ENCODE results near the gene CRY1.
"Not testable (repeated sequence)": the region's sequence is repeated elsewhere in the genome, so short reads cannot be mapped to it uniquely, and the experiment has no call there.

CRY1 gene

GRCh38 chr12:107064243-107064642 is 29.1 kb downstream of the CRY1 start:
- DNase-seq (ENCODE audit: low read depth), result no peak

DNA sequence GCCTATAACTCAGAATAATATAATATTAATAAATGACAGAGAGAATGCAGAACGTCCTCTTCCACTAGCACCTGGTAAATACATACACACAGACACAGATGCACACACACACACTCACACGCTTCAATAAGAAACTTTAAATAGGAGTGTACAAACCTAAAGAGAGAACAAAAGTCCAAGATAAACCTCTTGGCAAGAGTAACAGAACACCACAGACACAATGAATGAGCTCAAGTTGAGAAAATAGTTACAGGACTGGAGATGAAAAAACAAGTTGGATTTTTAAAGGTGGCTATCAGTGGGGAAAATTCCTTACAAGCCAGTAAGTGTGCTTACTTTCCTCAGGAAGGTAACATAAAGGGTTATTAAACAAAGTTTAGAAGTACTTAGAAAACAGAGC is 35.2 kb downstream of the CRY1 start:
- no peak for DNase-seq (ENCODE audit: low read depth)

- no peak for DNase-seq (ENCODE audit: low read depth)
Observed at GRCh38 chr12:107057071-107057834, 36.1 kb downstream of the CRY1 start.

GRCh38 chr12:107053709-107054108 is 39.6 kb downstream of the CRY1 start:
- no peak for DNase-seq (ENCODE audit: low read depth)

DNA sequence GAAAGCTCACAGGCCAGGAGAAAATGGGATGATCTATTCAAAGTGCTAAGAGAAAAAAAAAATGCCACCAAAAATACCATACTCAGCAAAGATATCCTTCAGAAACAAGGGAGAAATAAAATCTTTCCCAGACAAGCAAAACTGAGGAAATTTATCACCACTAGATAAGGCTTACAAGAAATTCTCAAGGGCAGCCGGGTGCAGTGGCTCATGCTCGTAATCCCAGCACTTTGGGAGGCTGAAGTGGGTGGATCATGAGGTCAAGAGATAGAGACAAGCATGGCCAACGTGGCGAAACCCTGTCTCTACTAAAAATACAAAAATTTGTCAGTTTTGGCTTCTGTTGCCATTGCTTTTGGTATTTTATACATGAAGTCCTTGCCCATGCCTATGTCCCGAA is 48.2 kb downstream of the CRY1 start:
- DNase-seq (ENCODE audit: low read depth), result no peak

DNA sequence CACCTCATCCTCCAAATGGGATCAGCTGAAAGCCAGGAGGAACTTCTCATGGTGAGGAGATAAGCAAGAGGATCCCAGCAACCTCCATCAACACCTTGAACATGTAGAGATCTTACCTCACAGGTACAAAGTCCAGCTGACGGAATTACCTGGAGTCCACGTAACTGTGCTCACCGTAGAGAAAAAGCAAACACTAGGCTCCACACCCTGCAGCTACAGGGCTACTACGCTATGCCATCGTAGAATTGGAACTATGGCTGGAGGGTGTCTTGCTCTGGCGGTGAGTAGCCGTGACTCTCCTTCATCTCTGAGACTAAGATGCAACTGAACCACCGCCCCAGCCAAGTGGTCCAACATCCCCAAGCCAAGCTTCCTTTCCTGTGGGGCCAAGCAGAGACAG is 50.5 kb downstream of the CRY1 start:
- no peak for DNase-seq (ENCODE audit: low read depth)

- no peak for DNase-seq (ENCODE audit: low read depth)
Observed at GRCh38 chr12:107035733-107036132, 57.6 kb downstream of the CRY1 start.

DNA sequence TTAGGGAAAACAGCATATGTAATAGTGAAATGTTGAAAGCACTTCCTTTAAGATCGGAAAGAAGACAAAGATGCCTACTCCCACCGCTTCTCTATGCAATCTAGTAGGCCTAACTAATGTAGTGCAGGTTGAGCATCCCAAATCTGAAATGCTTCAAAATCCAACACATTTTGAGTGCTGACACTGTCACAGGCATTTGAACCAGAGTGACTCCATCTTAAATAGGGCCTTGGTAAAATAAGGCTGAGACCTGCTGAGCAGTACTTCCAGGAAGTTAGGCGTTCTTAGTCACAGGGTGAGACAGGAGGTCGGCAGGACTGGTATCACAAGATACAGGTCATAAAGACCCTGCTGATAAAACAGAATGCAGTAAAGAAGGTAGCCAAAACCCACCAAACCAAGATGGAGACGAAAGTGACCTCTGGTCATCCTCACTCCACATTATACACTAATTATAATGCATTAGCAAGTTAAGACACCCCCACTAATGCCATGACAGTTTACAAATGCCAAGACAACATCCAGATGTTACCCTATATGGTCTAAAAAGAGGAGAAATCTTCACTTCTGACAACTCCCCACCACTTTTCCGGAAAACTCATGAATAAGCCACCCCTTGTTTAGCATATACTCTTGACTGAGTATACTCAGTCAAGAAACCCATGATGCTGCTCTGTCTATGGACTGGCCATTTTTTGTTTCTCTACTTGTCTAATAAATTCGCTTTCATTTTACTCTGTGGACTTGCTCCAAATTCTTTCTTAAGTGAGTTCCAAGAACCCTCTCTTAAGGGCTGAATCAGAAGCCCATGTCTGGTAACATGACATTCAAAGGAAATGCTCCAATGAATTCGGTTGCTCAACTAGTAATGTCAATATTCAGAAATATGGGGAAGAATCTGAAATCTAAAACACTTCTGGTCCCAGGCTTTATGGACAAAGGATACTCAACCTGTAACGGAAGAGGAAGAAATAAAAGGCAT is 59.3 kb downstream of the CRY1 start:
- no peak for DNase-seq (ENCODE audit: low read depth)

DNA sequence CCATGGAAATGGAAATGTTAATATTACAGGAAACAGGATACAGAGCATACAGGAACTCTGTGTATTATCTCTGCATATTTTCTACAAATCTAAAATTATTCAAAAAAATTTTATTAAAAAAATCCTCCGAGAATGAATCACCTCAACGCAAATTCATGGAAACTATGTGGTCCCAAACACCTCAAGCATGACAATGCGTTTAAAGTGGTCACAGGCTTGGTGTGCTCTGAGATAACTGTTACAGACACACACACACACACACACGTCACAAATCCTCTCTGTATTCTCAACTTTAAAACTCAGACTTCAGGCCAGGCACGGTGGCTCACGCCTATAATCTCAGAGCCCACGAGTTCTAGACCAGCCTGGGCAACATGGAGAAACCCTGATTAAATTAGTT is 61.1 kb downstream of the CRY1 start:
- DNase-seq (ENCODE audit: low read depth), result no peak

- no peak for DNase-seq (ENCODE audit: low read depth)
Observed at GRCh38 chr12:107031061-107031460, 62.3 kb downstream of the CRY1 start.

GRCh38 chr12:107029081-107029480 is 64.3 kb downstream of the CRY1 start:
- DNase-seq (ENCODE audit: low read depth), result no peak

GRCh38 chr12:107027636-107028053 is 65.7 kb downstream of the CRY1 start:
- no peak for DNase-seq (ENCODE audit: low read depth)

DNA sequence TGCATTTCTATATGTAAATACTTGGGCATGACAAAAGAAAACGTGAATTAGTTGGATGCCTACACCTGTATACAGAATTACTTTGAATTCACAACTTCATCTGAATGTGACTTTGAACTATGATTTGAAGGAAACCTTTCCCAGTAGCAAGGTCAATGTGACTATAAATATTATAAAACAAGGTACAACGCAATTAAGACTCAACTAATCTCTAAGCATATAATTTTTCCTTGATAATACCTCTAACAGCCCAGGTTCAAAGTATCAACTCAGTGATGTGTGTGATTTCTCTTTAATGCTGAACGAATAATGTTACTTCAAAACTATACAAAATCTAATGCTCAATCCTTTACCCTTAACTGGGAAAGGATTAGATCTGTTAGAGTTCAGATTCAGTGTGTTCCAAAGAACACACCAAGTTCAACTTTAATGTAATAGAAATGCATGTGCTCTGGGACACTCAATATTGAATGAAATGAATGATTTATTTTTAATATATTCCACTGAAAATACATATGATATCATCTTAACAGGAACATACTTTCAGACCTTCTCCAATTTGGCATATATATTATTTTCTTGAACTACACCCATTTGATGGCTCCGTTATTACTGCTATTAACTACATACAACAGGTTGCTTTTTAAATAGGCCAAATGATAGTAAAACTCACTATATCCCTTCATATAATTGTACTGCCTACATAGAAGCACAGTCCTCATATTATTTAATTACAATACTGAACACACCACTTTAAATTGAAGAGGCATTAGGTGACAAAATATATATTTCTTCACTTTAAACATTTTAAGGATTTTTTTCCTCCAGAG is 66.3 kb downstream of the CRY1 start:
- no peak for DNase-seq (ENCODE audit: low read depth)

GRCh38 chr12:107026356-107026755 is 67.0 kb downstream of the CRY1 start:
- not testable (repeated sequence) for DNase-seq (ENCODE audit: low read depth)

GRCh38 chr12:107025671-107026070 is 67.7 kb downstream of the CRY1 start:
- no peak for DNase-seq (ENCODE audit: low read depth)

DNA sequence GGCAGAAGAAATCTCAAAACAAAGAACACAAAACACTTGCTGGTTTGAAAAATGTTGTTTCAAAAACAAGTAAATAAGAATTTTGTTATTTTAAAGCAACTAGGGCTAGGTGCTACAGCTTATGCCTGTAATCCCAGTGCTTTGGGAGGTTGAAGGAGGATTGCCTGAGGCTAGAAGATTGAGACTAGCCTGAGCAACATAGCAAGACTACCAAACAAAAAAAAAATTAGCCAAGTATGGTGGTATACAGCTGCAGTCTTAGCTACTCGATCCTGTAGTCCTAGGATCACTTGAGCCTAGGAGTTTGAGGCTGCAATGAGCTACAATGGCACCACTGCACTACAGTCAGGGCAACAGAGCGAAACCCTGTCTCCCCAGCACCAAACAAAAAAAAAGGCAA is 73.8 kb downstream of the CRY1 start:
- no peak for DNase-seq (ENCODE audit: low read depth)

- DNase-seq (ENCODE audit: low read depth), result no peak
Observed at GRCh38 chr12:107017042-107017441, 76.3 kb downstream of the CRY1 start.

DNA sequence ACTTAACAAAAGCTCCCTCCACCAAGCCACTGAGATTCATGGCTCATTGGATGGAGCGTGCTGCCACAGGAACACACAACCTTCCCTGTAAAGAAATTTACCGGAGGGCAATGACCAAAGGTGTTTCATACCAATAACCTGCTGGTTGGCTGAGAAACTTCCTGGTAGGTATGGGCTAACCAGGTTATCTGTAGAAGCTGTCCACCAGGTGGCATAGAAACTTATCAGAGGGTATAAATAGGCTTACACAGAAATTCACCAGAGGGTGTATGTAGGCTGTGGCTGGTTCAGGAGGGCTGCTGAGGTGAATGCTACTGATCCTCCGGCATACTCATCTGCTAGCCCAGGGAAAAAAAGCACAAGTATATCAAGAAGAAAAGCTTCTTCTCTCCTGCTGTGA is 79.3 kb downstream of the CRY1 start:
- no peak for DNase-seq (ENCODE audit: low read depth)

GRCh38 chr12:107012736-107013425 is 80.5 kb downstream of the CRY1 start:
- DNase-seq (ENCODE audit: low read depth), result no peak

DNA sequence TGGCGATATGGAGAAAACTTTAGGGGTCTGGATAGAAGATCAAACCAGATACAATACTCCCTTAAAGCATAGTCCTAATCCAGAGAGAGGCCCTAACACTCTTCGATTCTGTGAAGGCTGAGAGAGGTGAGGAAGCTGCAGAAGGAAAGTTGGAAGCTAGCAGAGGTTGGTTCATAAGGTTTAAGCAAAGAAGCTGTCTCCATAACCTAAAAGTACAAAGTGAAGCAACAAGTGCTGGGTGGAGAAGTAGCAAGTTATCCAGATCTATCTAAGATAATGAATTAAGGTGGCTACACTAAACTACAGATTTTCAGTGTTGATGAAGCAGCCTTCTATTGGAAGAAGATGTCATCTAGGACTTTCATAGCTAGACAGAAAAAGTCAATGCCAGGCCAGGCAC is 81.8 kb downstream of the CRY1 start:
- DNase-seq (ENCODE audit: low read depth), result no peak

DNA sequence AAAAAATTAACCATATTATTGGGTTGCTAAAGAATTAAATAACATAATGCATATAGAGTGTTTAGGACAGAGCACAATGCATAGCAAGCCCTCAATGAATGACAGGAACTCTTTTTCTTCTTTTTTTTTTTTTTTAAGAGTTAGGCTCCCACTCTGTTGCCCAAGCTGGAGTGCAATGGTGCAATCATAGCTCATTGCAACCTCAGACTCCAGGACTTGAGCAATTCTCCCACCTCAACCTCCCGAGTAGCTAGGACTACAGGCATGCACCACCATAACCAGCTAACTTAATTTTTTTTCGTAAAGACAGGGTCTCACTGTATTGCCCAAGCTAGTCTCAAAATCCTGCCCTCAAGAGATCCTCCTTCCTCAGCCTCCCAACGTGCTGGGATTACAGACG is 85.9 kb downstream of the CRY1 start:
- DNase-seq (ENCODE audit: low read depth), result no peak

GRCh38 chr12:107002665-107003064 is 90.7 kb downstream of the CRY1 start:
- not testable (repeated sequence) for DNase-seq (ENCODE audit: low read depth)
